K562 (cell line): ENCODE data around the gene ACRV1.

Experiments
- CBX3 ChIP-seq, 2 experiments: IDR thresholded peaks; 1 replicate in 1 of 2; 2 replicates in 1 of 2; pipeline ENCODE4 v1.6.1; 2012; ENCODE audit warnings: inconsistent platforms in 2 of 2, low read length in 2 of 2, borderline replicate concordance in 1 of 2, control low read depth in 1 of 2
- CBX5 ChIP-seq: IDR thresholded peaks from 2 replicates; pipeline ENCODE4 v1.6.1; 2014; ENCODE audit warnings: low read depth, borderline replicate concordance
- CHD2 ChIP-seq: IDR thresholded peaks from 2 replicates; pipeline ENCODE4 v1.6.1; 2011; ENCODE audit warnings: low read depth, low read length
- DNMT1 ChIP-seq: fragments of 450-650 bp; IDR thresholded peaks from 2 replicates; pipeline ENCODE4 v1.6.1; 2016; ENCODE audit warnings: antibody characterized with exemption, mild to moderate bottlenecking
- HOXB6 ChIP-seq: fragments of 250-450 bp; sonication (Bioruptor Pico); IDR thresholded peaks from 2 replicates; pipeline ENCODE4 v1.5.1; 2022; ENCODE audit warnings: mild to moderate bottlenecking, borderline replicate concordance
- JUNB ChIP-seq: fragments of 450-650 bp; formaldehyde crosslinking; conservative IDR thresholded peaks from 2 replicates; pipeline ENCODE4 v1.4.0; 2020; ENCODE audit warnings: mild to moderate bottlenecking
- MEF2D ChIP-seq: conservative IDR thresholded peaks from 2 replicates; pipeline ENCODE4 v1.6.1; 2016; ENCODE audit warnings: low read depth, missing genetic modification characterization, missing compliant biosample characterization
- NFYB ChIP-seq: IDR thresholded peaks from 2 replicates; pipeline ENCODE4 v1.6.1; 2011; ENCODE audit warnings: mild to moderate bottlenecking, moderate library complexity; ENCODE audit not compliant: insufficient read length; ENCODE audit errors: extremely low read depth
- RBM25 ChIP-seq: fragments of 200-400 bp; formaldehyde crosslinking; IDR thresholded peaks from 2 replicates; pipeline ENCODE4 v1.6.1; 2018; ENCODE audit warnings: low read length, low read depth, moderate library complexity; ENCODE audit not compliant: severe bottlenecking
- RFX7 ChIP-seq: fragments of 250-450 bp; sonication (Bioruptor Pico); IDR thresholded peaks from 2 replicates; pipeline ENCODE4 v1.5.1; 2021; ENCODE audit warnings: mild to moderate bottlenecking
- ZBTB8A ChIP-seq: fragments of 450-650 bp; IDR thresholded peaks from 2 replicates; pipeline ENCODE4 v1.6.1; 2018; ENCODE audit warnings: mild to moderate bottlenecking, moderate library complexity; ENCODE audit not compliant: partially characterized antibody
- ZZZ3 ChIP-seq: fragments of 450-650 bp; IDR thresholded peaks from 2 replicates; pipeline ENCODE4 v1.6.1; 2016; ENCODE audit warnings: antibody characterized with exemption, mild to moderate bottlenecking, moderate library complexity
- TF ChIP-seq, protein P1 (sequence below), 3 experiments: IDR thresholded peaks in 2 of 3; conservative IDR thresholded peaks in 1 of 3; 2 replicates each; pipeline ENCODE4 v1.5.1; 2011 to 2012; ENCODE audit warnings: low read length in 3 of 3, mild to moderate bottlenecking in 3 of 3, control low read depth in 2 of 3, improper control_type of control experiment in 1 of 3, inconsistent platforms in 1 of 3, low read depth in 1 of 3, mixed read lengths in 1 of 3, moderate library complexity in 1 of 3; ENCODE audit not compliant: insufficient read depth in 2 of 3

DNA sequence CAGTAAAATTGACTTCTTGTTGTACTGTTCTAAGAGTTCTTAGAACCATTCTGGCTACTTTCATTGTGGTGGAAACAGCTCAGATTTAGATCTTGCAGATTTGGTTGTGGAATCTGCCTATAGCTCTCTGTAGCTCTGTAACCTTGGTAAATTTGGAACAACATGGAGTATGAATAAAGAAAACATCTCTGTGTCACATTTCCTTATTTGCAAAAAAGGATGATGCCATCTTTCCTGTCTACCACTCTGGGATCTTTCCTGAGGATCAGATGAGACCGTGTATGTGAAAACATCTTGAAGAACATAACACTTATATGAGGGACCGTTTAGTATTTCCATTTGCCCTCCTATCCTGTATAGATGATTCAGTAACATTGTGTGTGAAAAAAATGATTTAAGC is 9.1 kb downstream of the ACRV1 start:
- TF ChIP-seq CHD2 (no peak), RFX7 (no peak), ZZZ3 (no peak), JUNB (no peak), CBX3 (IDR thresholded peaks at IDR 0.05; ENCODE audit: borderline replicate concordance in 1 of 2, low read length in 2 of 2) (no peak), ZBTB8A (no peak), NFYB (no peak), MEF2D (no peak), HOXB6 (no peak), CBX5 (no peak), RBM25 (no peak), DNMT1 (no peak)
- TF ChIP-seq, protein P1, sequence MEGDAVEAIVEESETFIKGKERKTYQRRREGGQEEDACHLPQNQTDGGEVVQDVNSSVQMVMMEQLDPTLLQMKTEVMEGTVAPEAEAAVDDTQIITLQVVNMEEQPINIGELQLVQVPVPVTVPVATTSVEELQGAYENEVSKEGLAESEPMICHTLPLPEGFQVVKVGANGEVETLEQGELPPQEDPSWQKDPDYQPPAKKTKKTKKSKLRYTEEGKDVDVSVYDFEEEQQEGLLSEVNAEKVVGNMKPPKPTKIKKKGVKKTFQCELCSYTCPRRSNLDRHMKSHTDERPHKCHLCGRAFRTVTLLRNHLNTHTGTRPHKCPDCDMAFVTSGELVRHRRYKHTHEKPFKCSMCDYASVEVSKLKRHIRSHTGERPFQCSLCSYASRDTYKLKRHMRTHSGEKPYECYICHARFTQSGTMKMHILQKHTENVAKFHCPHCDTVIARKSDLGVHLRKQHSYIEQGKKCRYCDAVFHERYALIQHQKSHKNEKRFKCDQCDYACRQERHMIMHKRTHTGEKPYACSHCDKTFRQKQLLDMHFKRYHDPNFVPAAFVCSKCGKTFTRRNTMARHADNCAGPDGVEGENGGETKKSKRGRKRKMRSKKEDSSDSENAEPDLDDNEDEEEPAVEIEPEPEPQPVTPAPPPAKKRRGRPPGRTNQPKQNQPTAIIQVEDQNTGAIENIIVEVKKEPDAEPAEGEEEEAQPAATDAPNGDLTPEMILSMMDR (IDR thresholded peaks at IDR 0.05 in 2 of 3, conservative IDR thresholded peaks at IDR 0.05 in 1 of 3; ENCODE audit: insufficient read depth in 2 of 3, low read depth in 1 of 3, low read length in 3 of 3): no peak
